ENCODE measurements around the gene FBXW7. TPM values are rescaled to one million over a fixed set of nuclear protein-coding genes. Genes with fewer than 3 reads are reported as not detected.

FBXW7 gene
- total RNA-seq, 1 experiment from 2014 or later = 27.1 TPM

- no peak overlapping the region for H2BK5ac ChIP-seq (ENCODE audit: insufficient read length, low read length)
- no peak overlapping the region for H2BK12ac ChIP-seq (ENCODE audit: insufficient read length, low read depth, low read length)
- peak; percentile 92 for TF ChIP-seq CTCF (conservative IDR thresholded peaks at IDR 0.05)
These were observed 35.0 kb downstream of the FBXW7 start for GRCh38 chr4:152500800-152501434.

More at GRCh38 chr4:152500800-152501434, 35.0 kb downstream of the FBXW7 start:
- H3T11ph ChIP-seq (ENCODE audit: low read length) = no peak overlapping the region
- H3K27me3 ChIP-seq (ENCODE audit: insufficient read depth, low read length) = no peaks in the 10 kb centered on the region
- no peak overlapping the region for H3K4ac ChIP-seq (ENCODE audit: low read depth, low read length)
- Mint-ChIP-seq H3K27ac (no peak overlapping the region), H3K4me1 (peaks cover 9 to 26% of the 10 kb centered on the region in 2 experiments), H3K36me3 (ENCODE audit: insufficient read depth in 1 of 3, low read depth in 3 of 3) (0 out of 7 replicates have a peak, but pooled peaks cover 0 to 2% (median 0%) of the 10 kb centered on the region in 3 experiments), H3K27me3 (ENCODE audit: low read depth) (no peaks in the 10 kb centered on the region), H3K9me3 (no peaks in the 10 kb centered on the region), H3K4me3 (no peak overlapping the region)
- peak; percentile 37 for DNase-seq
- peaks cover 7% of the 10 kb centered on the region for H3K79me1 ChIP-seq (ENCODE audit: insufficient read depth, low read depth, low read length, poor library complexity, severe bottlenecking)
- H3K79me2 ChIP-seq (ENCODE audit: insufficient read depth, low read length) = peaks cover 3% of the 10 kb centered on the region; the same call in 1 of the 2 replicates
- WGBS (ENCODE audit: extremely low coverage, insufficient read length, low lambda C conversion rate) = no CpG with 5 or more reads among the region's 1 CpG
- no peak overlapping the region for H4K91ac ChIP-seq (ENCODE audit: insufficient read length, low read depth, low read length)
- H3K4me1 ChIP-seq (ENCODE audit: insufficient read depth, low read length) = no peaks in the 10 kb centered on the region
- no peaks in the 10 kb centered on the region for H3K23me2 ChIP-seq (ENCODE audit: insufficient read length, low read depth, low read length, poor library complexity, severe bottlenecking)
- no peak overlapping the region for H3K14ac ChIP-seq (ENCODE audit: insufficient read depth, low read length)
- no peak overlapping the region for H2AFZ ChIP-seq (ENCODE audit: low read length)
- no peak overlapping the region for H3K4me2 ChIP-seq (ENCODE audit: insufficient read depth, insufficient read length, low read length)
- no peak overlapping the region for H2AK5ac ChIP-seq (ENCODE audit: insufficient read length, low read length)
- no peak overlapping the region for H3K27ac ChIP-seq (ENCODE audit: insufficient read length, low read depth, low read length)
- no peak overlapping the region for H2BK120ac ChIP-seq (ENCODE audit: low read depth, low read length, poor library complexity, severe bottlenecking)
- H4K20me1 ChIP-seq (ENCODE audit: control insufficient read depth, insufficient read depth, insufficient read length) = no peaks in the 10 kb centered on the region
- H3K9me3 ChIP-seq (ENCODE audit: control insufficient read depth, low read depth, low read length) = no peaks in the 10 kb centered on the region
- no peak overlapping the region for H2BK20ac ChIP-seq (ENCODE audit: low read depth, low read length, poor library complexity, severe bottlenecking)
- no peak overlapping the region for H3K56ac ChIP-seq (ENCODE audit: insufficient read length, low read depth, low read length)
- no peak overlapping the region for H2BK15ac ChIP-seq (ENCODE audit: low read depth, low read length)
- no peak overlapping the region for H3K9ac ChIP-seq (ENCODE audit: extremely low read depth, insufficient read length, low read length)
- H3K23ac ChIP-seq (ENCODE audit: insufficient read length, low read depth, low read length) = no peak overlapping the region
- no peak overlapping the region for H3K18ac ChIP-seq (ENCODE audit: insufficient read length, low read depth, low read length)
- H4K5ac ChIP-seq (ENCODE audit: insufficient read length, low read depth, low read length) = no peak overlapping the region
- no peak overlapping the region for H4K8ac ChIP-seq (replicated peaks; ENCODE audit: insufficient read length, low read depth, low read length)
